Ascending aorta (tissue), 2 donors: ENCODE measurements around the gene YEATS4. TPM values are rescaled to one million over a fixed set of nuclear protein-coding genes. Genes with fewer than 3 reads are reported as not detected.
A peak's percentile ranks its signal among the peaks of the same experiment; 100 is the strongest.

Source experiments
- DNase-seq, 2 donors: peaks; one replicate each; pipeline ENCODE4 v3.0.0-alpha.2; 2019; ENCODE audit warnings: low spot score in 2 of 2
- H3K27ac ChIP-seq, 2 donors: fragments of 200-600 bp; sonication (generic); one replicate each; pipeline ENCODE4 v1.5.1; 2016 to 2017; ENCODE audit warnings: mild to moderate bottlenecking in 1 of 2
- H3K27me3 ChIP-seq: fragments of 200-600 bp; sonication (generic); one replicate; pipeline ENCODE4 v1.5.1; 2017
- H3K36me3 ChIP-seq, 2 donors: fragments of 200-600 bp; sonication (generic); one replicate each; pipeline ENCODE4 v1.5.1; 2016
- H3K4me1 ChIP-seq, 2 donors: fragments of 200-600 bp; sonication (generic); one replicate each; pipeline ENCODE4 v1.5.1; 2016 to 2017; ENCODE audit warnings: mild to moderate bottlenecking in 1 of 2
- H3K4me3 ChIP-seq, 2 donors: fragments of 200-600 bp; sonication (generic); one replicate each; pipeline ENCODE4 v1.5.1; 2016 to 2017; ENCODE audit warnings: mild to moderate bottlenecking in 1 of 2
- H3K9me3 ChIP-seq, 2 donors: fragments of 200-600 bp; sonication (generic); one replicate each; pipeline ENCODE4 v1.5.1; 2016
- CTCF ChIP-seq, 3 experiments: fragments of 200-600 bp in 2 of 3; fragments of 450-650 bp in 1 of 3; sonication (generic) in 2 of 3; IDR thresholded peaks; one replicate each; pipeline ENCODE4 v1.5.1; 2016 to 2019; ENCODE audit warnings: antibody characterized with exemption in 3 of 3, mild to moderate bottlenecking in 1 of 3, moderate library complexity in 1 of 3
- intact Hi-C: fragments of 100-400 bp; cut with DNase I; formaldehyde crosslinking; loops from one replicate; pipeline ENCODE4 v1.15.1; 2023
- total RNA-seq: library from RNA; depleted of rRNA; stranded (reverse); fragments of >200 nt; gene quantifications from one replicate; pipeline ENCODE4 v1.1.0, GENCODE V29; 2016

The YEATS4 gene
- total RNA-seq, 1 donor from 2014 or later, result 4.3 TPM

GRCh38 chr12:69437073-69437472 is 77.5 kb downstream of the YEATS4 start:
- intact Hi-C loops, result no loop called here
- peaks cover 4 to 19% of the 10 kb centered on the region in 2 donors for H3K4me1 ChIP-seq
- no peaks in the 10 kb centered on the region for H3K9me3 ChIP-seq
- TF ChIP-seq CTCF (IDR thresholded peaks at IDR 0.05), result no peak
- DNase-seq, result no peak
- no peaks in the 10 kb centered on the region for H3K36me3 ChIP-seq
- no peak overlapping the region for H3K4me3 ChIP-seq
- H3K27ac ChIP-seq, result peak overlapping the region in 1 of 2 donors; percentile 75
- H3K27me3 ChIP-seq, result no peaks in the 10 kb centered on the region

- Histone ChIP-seq H3K9me3 (no peaks in the 10 kb centered on the region), H3K4me1 (peaks cover 4 to 19% of the 10 kb centered on the region in 2 donors), H3K36me3 (no peaks in the 10 kb centered on the region), H3K4me3 (no peak overlapping the region), H3K27me3 (no peaks in the 10 kb centered on the region), H3K27ac (no peak overlapping the region)
- intact Hi-C loops, result no loop called here
- no peak for DNase-seq
- TF ChIP-seq CTCF (IDR thresholded peaks at IDR 0.05), result no peak
Observed at GRCh38 chr12:69438539-69438938, 79.0 kb downstream of the YEATS4 start.

- Histone ChIP-seq H3K27me3 (no peaks in the 10 kb centered on the region), H3K36me3 (no peaks in the 10 kb centered on the region), H3K4me3 (no peak overlapping the region), H3K9me3 (no peaks in the 10 kb centered on the region), H3K27ac (no peak overlapping the region), H3K4me1 (peaks cover 4 to 15% of the 10 kb centered on the region in 2 donors)
- intact Hi-C loops, result no loop called here
- TF ChIP-seq CTCF (IDR thresholded peaks at IDR 0.05), result no peak
- DNase-seq, result no peak
Observed at GRCh38 chr12:69440016-69440415, 80.5 kb downstream of the YEATS4 start.

Other genes starting within 250 kb of the YEATS4 start
- 29.2 TPM for gene CPSF6, start 120.2 kb upstream of the YEATS4 start, total RNA-seq
- 4.5 TPM for gene LYZ, start 11.4 kb upstream of the YEATS4 start, total RNA-seq
- gene FRS2, start 110.6 kb downstream of the YEATS4 start, total RNA-seq, result 37.7 TPM
- 65.0 TPM for gene CCT2, start 225.7 kb downstream of the YEATS4 start, total RNA-seq